Activated naive CD8-positive, alpha-beta T cell treated with anti-CD3 and anti-CD28 coated beads, Interleukin-2, amount 50 U/mL, for 16 hours (primary cell): ENCODE results near the gene DCT.

ENCODE experiments used
- DNase-seq: peaks from one replicate; pipeline ENCODE4 v3.0.0-alpha.2; 2020; ENCODE audit warnings: low read depth, low spot score

The DCT gene

GRCh38 chr13:94454334-94454733 lies 25.1 kb downstream of the DCT start:
- no peak for DNase-seq

- no peak for DNase-seq
Observed at GRCh38 chr13:94444826-94445225, 34.7 kb downstream of the DCT start.

DNA sequence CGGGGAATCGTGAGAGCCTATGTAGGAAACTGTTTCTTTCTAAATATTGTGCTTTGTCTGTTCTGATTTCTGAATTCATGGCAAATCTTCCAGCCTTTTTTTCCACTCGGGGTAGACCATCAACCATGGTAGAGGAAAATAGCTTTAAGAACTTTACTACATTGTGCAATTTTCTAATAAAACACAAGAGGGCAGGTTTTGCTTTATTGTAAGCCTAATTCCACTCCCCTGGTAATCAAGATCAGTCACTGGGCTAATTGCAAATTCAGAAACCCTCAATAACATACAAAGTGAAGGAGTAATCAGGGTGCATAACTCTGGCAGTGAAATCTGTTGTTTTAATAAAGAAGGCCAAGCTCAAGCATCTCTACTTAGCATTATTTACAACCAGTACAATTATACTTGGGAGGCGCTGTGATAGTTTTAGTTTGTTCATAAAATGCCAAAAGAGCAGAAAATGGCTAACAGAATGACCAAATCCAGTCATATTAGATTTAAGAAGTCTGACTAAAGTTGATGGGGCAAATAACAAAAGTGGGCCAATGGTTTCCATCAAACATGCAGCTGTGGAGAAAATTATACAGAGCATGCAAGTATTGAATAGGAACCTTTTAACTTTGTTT lies 43.8 kb downstream of the DCT start:
- no peak for DNase-seq

- no peak for DNase-seq
Observed at GRCh38 chr13:94433055-94433961, 46.2 kb downstream of the DCT start.

DNA sequence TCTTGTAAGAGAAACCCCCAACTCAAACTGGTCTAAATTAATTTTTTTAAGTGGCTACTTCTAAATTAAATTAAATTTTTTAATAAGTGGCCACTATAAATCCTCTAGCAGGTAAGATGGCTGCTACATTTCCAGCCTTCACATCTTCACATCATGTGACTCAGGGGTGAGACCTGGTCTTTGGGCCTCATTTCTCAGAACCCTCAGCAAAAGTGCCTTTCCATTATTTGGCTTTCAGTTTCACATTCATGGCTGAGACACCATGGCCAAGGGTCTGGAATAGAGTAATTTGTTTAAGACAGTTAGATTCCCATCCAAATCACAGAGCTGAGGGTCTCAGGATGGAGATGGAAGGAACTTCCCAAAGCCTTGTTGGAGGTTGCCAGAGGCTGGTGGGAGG lies 47.5 kb downstream of the DCT start:
- no peak for DNase-seq

- DNase-seq = no peak
Observed at GRCh38 chr13:94431574-94431973, 47.9 kb downstream of the DCT start.

- no peak for DNase-seq
Observed at GRCh38 chr13:94427313-94427953, 52.0 kb downstream of the DCT start.

DNA sequence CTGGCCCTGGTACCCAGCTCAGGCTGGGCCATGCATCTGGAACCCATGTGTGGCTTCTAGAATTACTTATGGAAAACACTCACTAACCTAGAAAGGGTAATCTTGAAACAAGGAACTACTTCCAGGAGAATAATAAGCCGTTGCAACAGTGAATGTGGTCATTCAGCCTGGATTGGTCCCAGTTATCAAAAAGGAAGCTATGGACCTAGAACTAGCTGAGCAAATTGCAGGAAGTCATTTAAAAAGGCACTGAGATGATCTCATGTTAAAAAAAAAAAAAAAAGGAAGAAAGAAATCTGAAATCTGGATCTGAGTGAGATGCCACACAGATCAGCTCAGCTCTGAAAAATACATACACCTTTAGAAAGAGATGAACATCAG lies 59.6 kb downstream of the DCT start:
- no peak for DNase-seq

DNA sequence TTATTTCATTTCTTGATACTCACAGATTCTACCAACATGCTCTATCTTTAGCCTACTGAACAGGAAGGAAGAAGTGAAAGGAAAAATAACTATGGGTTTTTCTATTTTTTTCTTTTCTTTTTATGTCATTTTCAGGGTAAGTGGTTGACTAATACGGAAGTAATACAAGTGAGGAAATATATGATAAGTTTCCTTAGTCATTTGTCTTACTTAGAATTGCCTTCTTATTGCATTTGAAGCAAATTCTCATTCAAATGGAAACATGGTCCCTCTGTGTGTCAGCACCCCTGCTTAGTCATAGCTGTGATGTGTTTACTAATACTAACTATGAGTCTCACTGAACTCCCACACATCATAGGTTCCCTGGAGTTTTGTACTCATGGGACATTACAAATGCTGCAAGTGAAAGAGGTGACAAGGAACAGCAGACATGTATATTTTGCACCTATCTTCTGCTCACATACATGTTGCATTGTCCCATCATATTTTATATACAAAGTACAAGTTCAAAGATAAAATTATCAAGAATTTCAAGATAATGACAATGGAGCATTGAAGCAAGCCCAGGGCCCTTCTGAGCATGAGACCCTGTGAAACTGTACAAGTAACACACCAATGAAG lies 60.1 kb downstream of the DCT start:
- no peak for DNase-seq

DNA sequence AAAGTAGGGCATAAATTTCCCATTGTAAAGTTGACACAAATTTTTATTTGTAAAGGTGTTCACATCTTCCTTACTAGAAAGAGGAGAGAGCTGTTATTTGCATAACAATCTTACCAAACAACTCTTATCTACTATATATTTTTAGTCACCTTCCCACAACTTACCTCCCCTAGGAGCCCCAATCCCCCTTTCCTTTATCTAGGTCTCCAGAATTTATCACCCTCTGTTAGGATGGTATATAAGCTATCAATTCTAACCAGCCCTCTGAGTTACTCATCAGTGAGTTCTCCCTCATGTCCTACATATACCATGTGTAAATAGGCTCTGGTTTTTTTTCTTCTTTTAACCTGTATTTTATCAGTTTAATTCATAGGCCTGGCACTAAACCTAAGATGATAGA lies 62.2 kb downstream of the DCT start:
- DNase-seq = no peak

- DNase-seq = no peak
Observed at GRCh38 chr13:94416454-94417080, 62.9 kb downstream of the DCT start.

GRCh38 chr13:94415500-94416237 lies 63.8 kb downstream of the DCT start:
- DNase-seq = no peak

DNA sequence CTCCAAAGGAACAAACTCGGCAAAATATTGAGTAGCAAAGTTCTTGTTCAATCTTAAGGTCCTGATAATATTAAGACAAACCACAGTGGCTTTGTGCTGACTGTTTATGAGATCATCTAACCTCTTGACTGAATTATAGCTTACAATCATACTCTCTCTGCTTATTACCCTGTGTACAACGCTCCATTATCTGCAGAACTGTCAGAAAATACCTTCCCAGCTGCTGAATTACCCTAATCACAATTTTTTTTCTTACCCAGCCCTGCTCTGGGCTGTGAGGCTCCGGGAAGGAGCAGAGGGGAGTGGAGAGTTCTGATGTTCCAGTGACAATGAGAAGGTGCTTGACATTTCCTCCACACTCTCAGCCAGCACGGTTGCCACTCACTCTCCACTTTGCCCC lies 64.8 kb downstream of the DCT start:
- DNase-seq = no peak

GRCh38 chr13:94414141-94414540 lies 65.3 kb downstream of the DCT start:
- DNase-seq = no peak

- DNase-seq = no peak
Observed at GRCh38 chr13:94413598-94413944, 65.9 kb downstream of the DCT start.

GRCh38 chr13:94412870-94413597 lies 66.4 kb downstream of the DCT start:
- DNase-seq = no peak

GRCh38 chr13:94411747-94412146 lies 67.7 kb downstream of the DCT start:
- DNase-seq = no peak

- DNase-seq = no peak
Observed at GRCh38 chr13:94408314-94409036, 71.0 kb downstream of the DCT start.

DNA sequence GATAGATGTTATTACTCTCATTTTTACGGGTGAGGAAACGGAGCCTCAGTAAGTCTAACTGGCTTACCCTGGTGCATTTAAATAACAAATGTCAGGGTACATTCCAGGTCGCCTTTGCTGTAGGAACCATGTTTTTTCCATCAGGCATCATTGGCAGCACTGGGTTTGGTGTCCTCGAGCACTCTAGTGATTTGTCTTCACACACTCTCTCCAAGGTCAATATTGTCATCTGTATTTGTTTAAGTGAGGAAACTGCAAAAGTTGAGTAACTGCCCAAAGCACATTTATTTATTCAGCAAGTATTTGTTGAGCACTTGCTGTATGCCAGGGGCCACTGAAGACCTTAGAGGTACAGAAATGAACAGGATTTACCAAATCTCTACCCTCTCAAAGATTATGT lies 78.6 kb downstream of the DCT start:
- no peak for DNase-seq

DNA sequence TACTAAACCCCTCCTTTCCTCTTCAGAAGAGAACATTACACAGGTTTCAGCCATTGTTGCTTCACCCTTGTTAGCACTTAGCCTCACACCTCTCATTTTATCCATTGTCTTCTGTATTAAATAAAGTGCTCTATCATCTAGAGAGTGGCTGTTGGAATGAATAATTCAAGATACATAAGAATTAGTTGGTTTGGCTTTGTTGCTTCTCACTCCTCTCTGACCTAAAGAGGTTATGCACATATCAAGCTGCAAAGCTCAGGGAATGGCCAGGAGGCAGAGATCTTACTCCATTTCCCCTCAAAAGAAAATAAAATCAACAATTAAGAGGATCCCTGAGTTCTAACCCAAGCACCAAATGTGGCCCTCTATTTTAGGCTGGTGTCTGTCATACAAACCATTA lies 79.7 kb downstream of the DCT start:
- DNase-seq = no peak
